ENCODE measurements around the gene PATL1.

DNA sequence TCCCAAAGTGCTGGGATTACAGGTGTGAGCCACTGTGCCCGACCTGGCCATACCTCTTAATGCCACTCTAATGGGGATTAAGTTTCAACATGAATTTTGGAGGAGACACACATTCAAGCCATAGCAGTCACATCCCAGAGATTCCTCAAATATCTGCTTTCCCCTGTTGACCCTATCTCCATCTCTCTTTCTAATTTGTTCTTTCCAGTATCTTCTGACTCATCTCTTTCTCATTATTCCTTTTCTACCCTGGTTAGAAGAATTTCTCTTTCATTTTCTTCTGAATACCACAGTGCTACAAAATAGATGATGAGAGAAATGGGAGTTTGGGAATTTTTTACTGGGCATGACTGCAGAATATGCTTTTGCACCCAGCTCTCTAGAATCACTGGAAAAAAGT lies 39.7 kb upstream of the PATL1 start:
- TF ChIP-seq, protein P1, sequence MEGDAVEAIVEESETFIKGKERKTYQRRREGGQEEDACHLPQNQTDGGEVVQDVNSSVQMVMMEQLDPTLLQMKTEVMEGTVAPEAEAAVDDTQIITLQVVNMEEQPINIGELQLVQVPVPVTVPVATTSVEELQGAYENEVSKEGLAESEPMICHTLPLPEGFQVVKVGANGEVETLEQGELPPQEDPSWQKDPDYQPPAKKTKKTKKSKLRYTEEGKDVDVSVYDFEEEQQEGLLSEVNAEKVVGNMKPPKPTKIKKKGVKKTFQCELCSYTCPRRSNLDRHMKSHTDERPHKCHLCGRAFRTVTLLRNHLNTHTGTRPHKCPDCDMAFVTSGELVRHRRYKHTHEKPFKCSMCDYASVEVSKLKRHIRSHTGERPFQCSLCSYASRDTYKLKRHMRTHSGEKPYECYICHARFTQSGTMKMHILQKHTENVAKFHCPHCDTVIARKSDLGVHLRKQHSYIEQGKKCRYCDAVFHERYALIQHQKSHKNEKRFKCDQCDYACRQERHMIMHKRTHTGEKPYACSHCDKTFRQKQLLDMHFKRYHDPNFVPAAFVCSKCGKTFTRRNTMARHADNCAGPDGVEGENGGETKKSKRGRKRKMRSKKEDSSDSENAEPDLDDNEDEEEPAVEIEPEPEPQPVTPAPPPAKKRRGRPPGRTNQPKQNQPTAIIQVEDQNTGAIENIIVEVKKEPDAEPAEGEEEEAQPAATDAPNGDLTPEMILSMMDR (IDR thresholded peaks at IDR 0.05): no peak
- no peak for TF ChIP-seq POLR2A (IDR thresholded peaks at IDR 0.05)
